GM12865 (cell line): ENCODE data around the gene NCAN.

Experiments used
- DNase-seq: peaks from one replicate; pipeline ENCODE4 v3.0.0; 2010; ENCODE audit warnings: low read depth
- H3K4me3 ChIP-seq: 2 replicates; pipeline ENCODE4 v1.5.1; 2011; ENCODE audit warnings: mild to moderate bottlenecking, low read depth, low read length, control low read depth
- TF ChIP-seq, protein P1 (sequence below): IDR thresholded peaks from 2 replicates; pipeline ENCODE4 v1.5.1; 2011; ENCODE audit warnings: low read length, control low read depth, low read depth, inconsistent platforms; ENCODE audit not compliant: insufficient read depth; ENCODE audit errors: missing control alignments

Gene NCAN

DNA sequence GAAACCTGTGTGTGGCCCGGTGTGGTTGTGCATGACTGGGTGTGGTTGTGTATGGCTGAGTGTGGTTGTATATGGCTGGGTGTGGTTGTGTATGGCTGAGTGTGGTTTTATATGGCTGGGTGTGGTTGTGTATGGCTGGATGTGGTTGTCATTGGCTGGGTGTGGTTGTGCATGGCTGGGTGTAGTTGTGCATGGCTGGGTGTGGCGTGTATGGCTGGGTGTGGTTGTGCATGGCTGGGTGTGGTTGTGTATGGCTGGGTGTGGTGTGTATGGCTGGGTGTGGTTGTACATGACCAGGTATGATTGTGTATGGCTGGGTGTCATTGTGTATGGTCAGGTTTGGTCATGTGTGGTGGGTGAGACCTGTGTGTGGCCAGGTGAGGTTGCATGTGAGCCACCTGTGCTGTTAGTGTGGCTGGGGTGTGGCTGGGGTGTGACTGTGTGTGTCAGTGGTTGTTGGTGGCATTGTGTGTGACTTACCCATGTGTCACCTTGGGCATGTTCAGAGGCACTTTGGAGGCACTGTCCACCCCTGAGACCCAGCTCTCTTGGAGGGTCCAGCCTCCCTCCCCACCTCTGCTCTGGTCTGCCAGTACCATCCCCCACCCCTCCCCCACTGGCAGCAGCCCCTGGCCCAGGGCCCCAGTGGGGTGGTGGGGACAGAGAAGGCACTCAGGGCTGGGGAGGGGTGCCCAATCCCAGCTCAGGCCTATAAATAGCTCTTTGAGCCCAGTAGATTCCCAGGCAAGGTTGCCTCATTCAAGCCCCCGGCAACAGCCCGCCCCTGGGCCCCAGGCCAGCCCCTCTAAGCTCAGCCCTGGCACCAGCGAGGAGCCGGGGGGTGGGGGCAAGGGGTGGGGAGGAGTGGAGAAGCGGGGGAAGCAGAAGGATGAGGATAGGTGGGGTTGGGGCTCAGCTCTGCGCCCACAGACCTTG lies 3.9 kb upstream of the NCAN start:
- DNase-seq = no peak
- TF ChIP-seq, protein P1, sequence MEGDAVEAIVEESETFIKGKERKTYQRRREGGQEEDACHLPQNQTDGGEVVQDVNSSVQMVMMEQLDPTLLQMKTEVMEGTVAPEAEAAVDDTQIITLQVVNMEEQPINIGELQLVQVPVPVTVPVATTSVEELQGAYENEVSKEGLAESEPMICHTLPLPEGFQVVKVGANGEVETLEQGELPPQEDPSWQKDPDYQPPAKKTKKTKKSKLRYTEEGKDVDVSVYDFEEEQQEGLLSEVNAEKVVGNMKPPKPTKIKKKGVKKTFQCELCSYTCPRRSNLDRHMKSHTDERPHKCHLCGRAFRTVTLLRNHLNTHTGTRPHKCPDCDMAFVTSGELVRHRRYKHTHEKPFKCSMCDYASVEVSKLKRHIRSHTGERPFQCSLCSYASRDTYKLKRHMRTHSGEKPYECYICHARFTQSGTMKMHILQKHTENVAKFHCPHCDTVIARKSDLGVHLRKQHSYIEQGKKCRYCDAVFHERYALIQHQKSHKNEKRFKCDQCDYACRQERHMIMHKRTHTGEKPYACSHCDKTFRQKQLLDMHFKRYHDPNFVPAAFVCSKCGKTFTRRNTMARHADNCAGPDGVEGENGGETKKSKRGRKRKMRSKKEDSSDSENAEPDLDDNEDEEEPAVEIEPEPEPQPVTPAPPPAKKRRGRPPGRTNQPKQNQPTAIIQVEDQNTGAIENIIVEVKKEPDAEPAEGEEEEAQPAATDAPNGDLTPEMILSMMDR = no peak
- no peak overlapping the region for H3K4me3 ChIP-seq

DNA sequence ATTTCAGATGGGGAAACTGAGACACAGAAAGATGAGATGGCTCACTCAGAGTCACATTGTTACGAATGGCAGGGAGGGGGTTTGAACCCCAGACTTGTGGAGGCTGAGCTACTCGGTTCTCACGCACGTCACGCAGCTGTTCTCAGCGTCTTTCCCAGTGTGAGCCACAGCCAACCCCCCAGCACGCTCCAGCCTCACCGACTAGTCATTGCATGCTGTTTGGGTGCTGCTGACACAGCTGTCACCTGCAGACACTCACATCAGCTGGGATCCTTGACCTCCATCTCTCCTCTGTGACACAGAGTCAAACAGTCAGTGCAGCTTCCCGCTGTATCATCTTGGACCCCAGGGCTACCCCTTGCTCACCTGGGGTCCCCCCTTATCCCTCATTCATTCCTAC lies 2.4 kb upstream of the NCAN start:
- DNase-seq = peak; percentile 41
- no peak overlapping the region for H3K4me3 ChIP-seq
- TF ChIP-seq, protein P1 = no peak

DNA sequence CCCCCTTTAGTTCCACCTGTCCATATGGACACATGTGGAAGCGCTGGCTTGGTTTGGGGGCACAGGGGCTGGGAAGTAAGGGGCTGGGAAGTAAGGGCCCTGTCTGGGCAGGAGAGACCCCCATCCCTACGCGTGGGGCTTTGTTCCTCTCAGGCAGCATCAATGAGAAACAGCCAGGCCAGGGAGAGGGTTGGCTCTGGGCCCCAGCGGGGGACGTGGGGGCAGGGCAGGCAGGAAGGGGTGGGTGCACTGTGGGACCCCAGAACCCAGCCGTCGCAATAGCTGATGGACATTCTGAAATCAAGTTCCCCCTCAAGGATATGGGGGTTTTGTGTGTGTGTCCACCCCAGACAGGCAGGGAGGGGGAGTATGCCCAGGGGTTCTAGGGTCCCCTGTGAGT lies 1.2 kb downstream of the NCAN start:
- H3K4me3 ChIP-seq = no peak overlapping the region
- no peak for DNase-seq
- TF ChIP-seq, protein P1 = no peak

DNA sequence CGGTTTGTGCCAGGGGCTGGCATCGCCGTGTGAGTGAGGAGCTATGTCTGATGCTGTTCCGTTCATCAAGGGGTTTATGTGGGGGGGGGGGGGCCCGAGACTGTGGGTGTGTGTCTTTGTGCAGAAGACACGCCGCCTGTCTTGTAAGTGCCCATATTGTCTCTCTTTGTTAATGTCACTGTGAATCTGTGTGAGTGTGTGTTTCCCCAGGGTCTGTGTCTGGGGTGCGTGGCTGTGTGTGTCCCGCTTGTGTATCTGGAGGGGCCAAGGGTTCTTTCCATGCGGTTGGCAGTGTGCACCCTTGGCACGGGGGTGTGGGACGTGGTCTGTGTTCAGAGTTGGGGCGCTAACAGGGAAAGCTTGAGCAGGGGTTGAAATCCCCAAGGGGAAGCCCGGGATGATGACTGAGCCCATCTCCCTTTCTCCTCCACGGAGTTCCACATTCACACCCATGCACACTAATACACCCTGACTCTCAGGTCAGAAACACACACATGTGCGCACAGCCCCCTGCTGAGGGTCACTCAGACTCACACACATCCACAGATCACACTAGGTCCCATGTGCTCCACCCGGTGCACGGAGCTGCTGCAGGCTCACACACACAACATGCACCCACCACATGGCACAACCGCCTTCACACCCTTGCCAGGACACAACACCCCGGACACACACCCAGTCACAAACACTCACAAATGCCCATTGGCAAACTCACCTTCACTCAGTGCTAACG lies 1.8 kb downstream of the NCAN start:
- TF ChIP-seq, protein P1 = no peak
- H3K4me3 ChIP-seq = no peak overlapping the region
- DNase-seq = no peak

DNA sequence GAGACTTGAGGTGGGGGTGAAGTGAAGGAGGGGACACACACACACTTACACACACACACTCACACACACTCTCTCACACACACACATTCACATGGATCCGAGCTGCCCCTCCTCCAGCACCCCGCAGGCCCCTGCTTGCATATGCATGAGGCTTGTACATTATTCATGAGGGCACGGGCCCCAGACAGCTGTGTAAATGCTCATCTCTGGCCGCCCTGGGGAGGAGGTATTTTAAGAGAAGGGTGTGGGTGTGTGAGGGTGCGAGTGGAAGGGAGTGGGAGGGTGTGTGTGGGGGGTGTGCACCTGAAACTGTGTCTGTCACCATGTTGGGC lies 2.4 kb downstream of the NCAN start:
- TF ChIP-seq, protein P1 = no peak
- H3K4me3 ChIP-seq = no peak overlapping the region
- peak; percentile 28 for DNase-seq

DNA sequence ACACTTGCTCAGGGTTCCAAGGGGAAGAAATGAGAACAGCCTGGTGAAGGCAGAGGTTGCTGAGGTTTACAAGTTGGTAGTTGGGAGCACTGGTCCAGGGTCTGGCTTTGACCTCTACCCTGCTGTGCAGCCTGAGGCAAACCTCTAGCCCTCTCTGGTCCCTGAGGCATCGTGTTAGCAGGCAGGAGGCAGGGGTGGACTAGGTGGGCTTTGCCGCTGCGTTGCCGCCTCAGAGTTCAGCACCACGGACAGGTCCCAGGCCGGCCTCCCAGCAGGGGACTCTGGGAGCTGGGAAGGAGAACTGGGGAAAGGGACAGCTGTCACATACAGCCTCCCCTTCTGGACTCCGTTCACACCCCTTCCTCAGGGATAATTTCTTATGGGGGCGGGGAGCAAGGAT lies 3.1 kb downstream of the NCAN start:
- TF ChIP-seq, protein P1 = no peak
- H3K4me3 ChIP-seq = no peak overlapping the region

More for the DNA sequence above, 3.1 kb downstream of the NCAN start:
- DNase-seq = no peak
